GM10266 (cell line): Measurements from ENCODE around the gene UBL4A.

Experiments
- DNase-seq: peaks from one replicate; pipeline ENCODE4 v3.0.0; 2012; ENCODE audit errors: extremely low spot score
- CTCF ChIP-seq: IDR thresholded peaks from 2 replicates; pipeline ENCODE4 v1.5.1; 2012; ENCODE audit warnings: mild to moderate bottlenecking, low read depth; ENCODE audit not compliant: control insufficient read depth, insufficient read depth; ENCODE audit errors: missing control alignments

The UBL4A gene

DNA sequence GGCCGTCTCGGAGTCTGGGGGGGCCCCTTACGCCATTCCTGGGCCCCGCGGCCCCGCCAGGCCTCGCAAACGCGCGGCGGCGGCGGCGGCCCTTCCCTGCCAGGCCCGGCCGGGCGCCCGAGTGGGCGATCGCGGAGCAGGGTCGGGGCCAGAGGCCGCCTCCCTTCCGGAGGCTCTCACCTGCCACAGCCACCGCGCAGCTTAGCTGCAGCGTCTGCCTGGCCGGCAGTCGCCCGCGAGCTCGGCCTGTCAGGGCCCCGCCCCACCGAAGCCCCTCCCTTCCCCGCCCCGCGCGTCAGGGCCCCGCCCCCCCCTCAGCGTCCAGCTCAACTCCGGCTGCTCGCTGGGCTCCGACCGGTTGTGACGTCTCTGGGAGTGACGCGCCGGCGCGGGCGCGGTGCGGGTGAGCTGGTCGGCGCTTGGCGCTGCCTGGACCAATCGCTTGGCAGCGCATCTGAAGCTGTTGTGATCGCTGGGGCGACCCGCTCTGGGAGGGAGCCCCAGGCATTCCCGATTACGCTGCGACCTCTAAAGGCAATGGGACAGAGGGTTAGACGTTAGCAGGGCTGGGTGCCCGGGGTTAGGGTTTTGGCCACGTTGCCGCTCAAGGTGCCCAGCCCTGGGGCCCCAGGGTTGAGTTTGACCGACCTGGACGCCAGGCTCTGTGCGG, 4.1 kb upstream of the UBL4A start, which contains the start of gene SLC10A3:
TSS of gene SLC10A3 (minus strand) at position 216 of the 670 bp plus-strand sequence. CDS start 1,689 bp downstream, outside the sequence.
- peak; percentile 94 for DNase-seq
- TF ChIP-seq CTCF, result no peak

DNA sequence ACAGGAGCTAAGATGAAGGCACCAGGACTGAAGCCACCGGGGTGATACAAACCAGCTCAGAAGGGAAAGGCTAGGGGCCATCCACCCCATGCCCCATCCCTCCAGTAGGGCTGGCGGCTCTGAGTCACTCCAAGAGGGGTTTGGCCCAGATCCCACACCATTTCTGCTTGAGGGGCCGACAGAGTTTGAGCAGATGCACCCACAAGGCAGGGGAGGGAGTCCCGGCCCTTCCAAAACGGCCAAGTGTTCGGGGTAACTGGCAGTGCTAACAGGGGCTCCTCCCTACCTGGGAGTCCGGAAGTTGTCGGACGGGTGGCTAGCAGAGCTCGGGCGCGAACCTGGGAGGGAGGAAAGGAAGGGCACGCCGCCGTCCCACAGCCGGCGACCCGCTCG, 3.6 kb upstream of the UBL4A start:
- DNase-seq, result peak; percentile 26
- no peak for TF ChIP-seq CTCF

DNA sequence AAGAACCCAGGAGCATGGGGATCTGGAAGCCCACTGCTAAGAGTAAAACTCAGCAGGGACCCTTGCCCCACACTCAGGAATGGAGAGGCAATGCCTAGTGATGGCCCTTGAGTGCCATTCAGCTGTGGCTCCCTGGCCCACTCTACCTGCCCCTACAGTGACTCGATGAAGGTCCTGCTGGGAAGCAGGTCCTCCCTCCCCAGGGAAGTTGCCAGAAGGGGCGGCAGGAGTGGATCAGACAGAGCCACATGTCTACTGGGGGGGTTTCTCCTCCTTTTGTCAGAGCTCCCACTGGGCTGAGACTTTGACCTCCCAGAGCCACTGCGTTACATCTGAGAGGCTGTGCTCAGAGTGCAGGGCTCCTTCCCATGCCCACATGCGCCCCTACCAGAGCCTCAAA, 2.8 kb upstream of the UBL4A start:
- no peak for DNase-seq
- TF ChIP-seq CTCF, result no peak

- TF ChIP-seq CTCF, result no peak
- DNase-seq, result no peak
These were observed 2.1 kb upstream of the UBL4A start for GRCh38 chrX:154488336-154489075.

DNA sequence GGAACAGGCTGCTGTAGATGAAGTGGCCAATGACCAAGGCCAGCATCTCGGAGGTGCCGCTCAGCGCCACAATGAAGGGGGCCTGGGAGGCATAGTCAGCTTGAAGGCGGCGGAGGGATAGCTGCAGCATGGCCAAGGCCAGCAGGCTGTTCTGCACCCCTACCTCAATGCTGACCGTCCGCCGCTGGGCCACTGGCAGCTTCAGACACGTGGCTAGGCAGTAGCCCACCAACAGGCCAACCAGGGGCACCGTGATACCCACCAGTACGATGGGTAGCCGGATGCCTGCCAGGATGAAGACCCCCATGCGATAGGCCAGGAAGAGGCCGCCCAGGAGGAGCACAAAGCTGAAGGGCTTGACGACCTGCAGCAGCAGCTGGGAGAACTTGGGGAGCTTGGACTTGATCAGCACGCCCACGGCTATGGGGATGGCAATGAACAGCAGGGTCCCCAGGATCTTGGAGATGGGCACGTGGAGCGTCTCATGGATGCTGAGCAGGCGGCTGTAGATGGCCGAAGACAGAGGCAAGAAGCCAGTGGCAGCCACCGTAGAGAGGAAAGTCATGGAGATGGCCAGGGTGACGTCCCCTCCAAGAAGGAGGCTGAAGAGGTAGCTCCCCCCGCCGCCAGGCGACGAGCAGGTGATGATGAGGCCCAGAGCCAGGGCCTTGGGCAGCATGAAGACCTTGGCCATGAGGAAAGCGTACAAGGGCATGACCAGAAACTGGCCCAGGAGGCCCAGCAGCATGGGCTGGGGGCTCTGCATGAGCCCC, 1.3 kb upstream of the UBL4A start:
- no peak for DNase-seq
- no peak for TF ChIP-seq CTCF

DNA sequence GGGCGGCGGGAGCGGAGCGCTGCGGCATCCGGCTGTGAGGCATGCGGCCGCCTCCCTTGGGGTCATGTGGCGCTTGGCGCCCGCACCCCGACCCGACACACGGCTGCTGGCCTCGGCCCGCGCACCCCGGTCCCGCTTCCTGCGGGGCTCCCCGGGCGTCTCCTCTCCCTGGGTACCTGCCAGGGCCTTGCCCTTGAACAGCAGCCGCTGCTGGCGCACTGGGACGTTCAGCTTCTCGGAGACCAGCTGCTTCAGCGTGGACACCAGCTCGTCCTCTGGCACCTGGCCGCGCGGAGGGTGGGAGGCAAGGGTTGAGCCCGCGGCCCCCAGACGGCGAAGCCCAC, 391 bp downstream of the UBL4A start:
- no peak for DNase-seq
- no peak for TF ChIP-seq CTCF
